Mucosa of descending colon (tissue), 3 donors: ENCODE measurements around the gene TMEM184A. TPM values are rescaled to one million over a fixed set of nuclear protein-coding genes. Genes with fewer than 3 reads are reported as not detected.

Experiments
- ATAC-seq: fragments of 200-7000 bp; cut with Tn5 transposase; one replicate; pipeline ENCODE4 v1.9.1; 2020; ENCODE audit warnings: mild to moderate bottlenecking, moderate library complexity
- DNase-seq, 3 donors: peaks; one replicate each; pipeline ENCODE4 v3.0.0-alpha.2; 2020
- H3K36me3 ChIP-seq: fragments of 200-600 bp; one replicate; pipeline ENCODE4 v1.8.0; 2021; ENCODE audit warnings: low read depth, mild to moderate bottlenecking
- H3K4me1 ChIP-seq: fragments of 200-600 bp; one replicate; pipeline ENCODE4 v1.8.0; 2021; ENCODE audit warnings: low read depth, mild to moderate bottlenecking
- H3K4me3 ChIP-seq: fragments of 200-600 bp; one replicate; pipeline ENCODE4 v1.8.0; 2021; ENCODE audit warnings: mild to moderate bottlenecking
- H3K9me3 ChIP-seq: fragments of 200-600 bp; one replicate; pipeline ENCODE4 v1.8.0; 2021; ENCODE audit warnings: mild to moderate bottlenecking
- intact Hi-C, 2 donors: fragments of 100-400 bp; cut with DNase I in 1 of 2; cut with micrococcal nuclease in 1 of 2; formaldehyde crosslinking; loops; one replicate each; pipeline versions ENCODE4 v1.11.0 to v1.11.1; 2022; cut with DNase I, micrococcal nuclease
- total RNA-seq, 3 donors: library from RNA; stranded (reverse); fragmentation: NEBNext Ultra II Directional in 2 of 3; extraction: Animal tissue kit (Norgen Biotek cat#: 25700) in 2 of 3; gene quantifications; one replicate each; pipeline versions ENCODE4 v1.2.1 to v1.2.4, GENCODE V29; 2021 to 2023
- TF ChIP-seq, protein P1 (sequence below): fragments of 200-600 bp; IDR thresholded peaks from one replicate; pipeline ENCODE4 v1.8.0; 2022; ENCODE audit warnings: antibody characterized with exemption, mild to moderate bottlenecking
- donor health status: DM: no; HTN: no; CAD: no; lungs with moderate emphysema.
- donor health status: DM: no; HTN: no; CAD: no.
- donor health status: DM: no; HTN: yes; CAD: no.

Gene TMEM184A
- total RNA-seq, 3 donors from 2014 or later: 36.7 to 87.9 (median 66.0) TPM

- DNase-seq (no peak), ATAC-seq (no peak)
- Histone ChIP-seq H3K36me3 (no peaks in the 10 kb centered on the region), H3K9me3 (no peaks in the 10 kb centered on the region), H3K4me1 (peaks cover 9% of the 10 kb centered on the region), H3K4me3 (no peak overlapping the region)
- intact Hi-C loops: no loop called here
- TF ChIP-seq, protein P1, sequence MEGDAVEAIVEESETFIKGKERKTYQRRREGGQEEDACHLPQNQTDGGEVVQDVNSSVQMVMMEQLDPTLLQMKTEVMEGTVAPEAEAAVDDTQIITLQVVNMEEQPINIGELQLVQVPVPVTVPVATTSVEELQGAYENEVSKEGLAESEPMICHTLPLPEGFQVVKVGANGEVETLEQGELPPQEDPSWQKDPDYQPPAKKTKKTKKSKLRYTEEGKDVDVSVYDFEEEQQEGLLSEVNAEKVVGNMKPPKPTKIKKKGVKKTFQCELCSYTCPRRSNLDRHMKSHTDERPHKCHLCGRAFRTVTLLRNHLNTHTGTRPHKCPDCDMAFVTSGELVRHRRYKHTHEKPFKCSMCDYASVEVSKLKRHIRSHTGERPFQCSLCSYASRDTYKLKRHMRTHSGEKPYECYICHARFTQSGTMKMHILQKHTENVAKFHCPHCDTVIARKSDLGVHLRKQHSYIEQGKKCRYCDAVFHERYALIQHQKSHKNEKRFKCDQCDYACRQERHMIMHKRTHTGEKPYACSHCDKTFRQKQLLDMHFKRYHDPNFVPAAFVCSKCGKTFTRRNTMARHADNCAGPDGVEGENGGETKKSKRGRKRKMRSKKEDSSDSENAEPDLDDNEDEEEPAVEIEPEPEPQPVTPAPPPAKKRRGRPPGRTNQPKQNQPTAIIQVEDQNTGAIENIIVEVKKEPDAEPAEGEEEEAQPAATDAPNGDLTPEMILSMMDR: no peak
Measured at GRCh38 chr7:1542329-1542728, 13.7 kb downstream of the TMEM184A start.

DNA sequence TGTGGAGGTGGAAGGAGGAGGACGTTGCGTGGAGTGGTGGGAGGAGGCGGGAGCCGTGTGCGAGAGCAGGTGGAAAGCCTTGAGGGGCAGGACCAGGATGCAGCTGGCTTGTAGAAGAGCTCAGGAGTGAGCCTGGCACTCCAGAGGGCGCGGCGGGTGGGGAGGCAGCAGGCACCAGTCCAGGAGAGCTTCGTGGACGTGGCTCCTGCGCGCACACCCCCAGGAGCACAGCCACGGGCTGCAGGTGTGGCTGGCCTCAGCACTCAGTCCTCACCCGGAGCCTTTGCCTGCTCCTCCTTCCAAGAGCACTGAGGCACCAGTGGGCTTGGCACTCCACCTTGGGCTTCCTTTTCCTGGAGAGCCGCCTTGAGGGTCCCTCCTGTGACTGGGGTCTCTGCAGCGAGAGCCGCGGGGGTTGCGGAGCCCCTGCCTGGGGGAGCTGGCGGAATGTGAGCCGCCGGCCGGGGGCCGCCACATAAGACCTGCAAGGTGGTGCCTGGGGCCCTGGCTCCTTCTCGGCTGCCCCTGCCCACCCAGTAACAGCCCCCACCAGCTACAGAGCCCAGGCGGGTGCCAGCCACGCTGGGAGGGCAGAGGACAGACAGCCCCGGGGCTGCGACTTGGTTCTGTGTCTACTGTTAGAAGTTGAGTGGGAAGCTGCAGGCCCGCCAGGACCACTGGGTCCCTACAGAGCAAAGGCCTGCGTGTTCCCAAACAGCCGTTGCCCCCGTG is 14.4 kb downstream of the TMEM184A start:
- intact Hi-C loops: no loop called here
- Histone ChIP-seq H3K9me3 (no peaks in the 10 kb centered on the region), H3K36me3 (no peaks in the 10 kb centered on the region), H3K4me3 (no peak overlapping the region), H3K4me1 (peaks cover 16% of the 10 kb centered on the region)
- TF ChIP-seq, protein P1: no peak
- peak in 1 of 3 donors; percentile 53 for DNase-seq
- ATAC-seq: no peak

GRCh38 chr7:1540776-1541271 is 15.2 kb downstream of the TMEM184A start:
- no peak overlapping the region for H3K4me3 ChIP-seq
- TF ChIP-seq, protein P1: no peak
- no peaks in the 10 kb centered on the region for H3K9me3 ChIP-seq
- intact Hi-C loops: no loop called here
- peaks cover 23% of the 10 kb centered on the region for H3K4me1 ChIP-seq
- no peak for ATAC-seq
- DNase-seq: peak in 1 of 3 donors; percentile 48
- H3K36me3 ChIP-seq: no peaks in the 10 kb centered on the region

- intact Hi-C loops: no loop called here
- TF ChIP-seq, protein P1: no peak
- Histone ChIP-seq H3K4me1 (peaks cover 27% of the 10 kb centered on the region), H3K4me3 (no peak overlapping the region), H3K9me3 (no peaks in the 10 kb centered on the region), H3K36me3 (no peaks in the 10 kb centered on the region)
- ATAC-seq: no peak
- DNase-seq: peak in 1 of 3 donors; percentile 53
Measured at GRCh38 chr7:1539882-1540775, 15.9 kb downstream of the TMEM184A start.

DNA sequence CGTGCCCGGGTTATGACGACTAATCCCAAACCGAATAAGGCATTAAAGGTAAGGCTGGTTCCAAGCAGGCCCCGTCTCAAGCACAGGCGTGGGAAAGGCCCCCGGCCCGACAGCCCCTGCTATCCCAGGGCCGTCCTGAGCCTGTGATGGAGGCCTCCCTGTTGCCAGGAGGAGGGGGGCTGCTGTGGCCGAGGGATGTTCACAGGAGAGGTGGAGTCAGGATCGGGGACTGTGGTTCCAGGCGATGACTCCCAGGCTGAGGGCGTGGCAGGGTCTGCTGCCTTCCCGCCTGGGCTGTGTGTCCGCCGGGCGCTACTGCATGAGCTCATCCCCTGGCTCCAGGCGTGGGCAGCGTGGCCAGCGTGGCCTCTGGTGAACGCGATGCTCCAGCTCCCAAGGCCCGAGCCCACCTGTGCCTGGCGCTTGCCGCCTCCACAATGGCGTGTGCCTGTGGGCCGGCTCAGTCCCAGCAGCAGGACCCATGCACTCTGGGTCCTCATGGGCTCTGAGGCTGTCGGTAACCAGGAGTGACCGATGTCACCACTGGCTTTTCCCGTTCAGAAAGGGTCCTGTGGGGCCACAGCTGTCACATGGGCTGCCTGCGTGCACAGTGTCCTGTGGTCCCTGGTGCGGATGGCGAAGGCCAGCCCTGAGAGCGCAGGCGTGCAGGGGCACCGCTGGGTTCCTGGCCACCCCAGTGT is 16.7 kb downstream of the TMEM184A start:
- DNase-seq: peak in 1 of 3 donors; percentile 54
- Histone ChIP-seq H3K9me3 (no peaks in the 10 kb centered on the region), H3K4me3 (no peak overlapping the region), H3K36me3 (no peaks in the 10 kb centered on the region), H3K4me1 (peaks cover 31% of the 10 kb centered on the region)
- no peak for ATAC-seq
- TF ChIP-seq, protein P1: no peak
- intact Hi-C loops: no loop called here
